Immature natural killer cell (primary cell): ENCODE data around the gene COL3A1. TPM values are rescaled to one million over a fixed set of nuclear protein-coding genes. Genes with fewer than 3 reads are reported as not detected.

Experiments
- DNase-seq, 3 donors: peaks; one replicate each; pipeline ENCODE4 v3.0.0; 2022; ENCODE audit warnings: mixed read lengths in 1 of 3
- H3K27ac Mint-ChIP-seq, 6 donors: one replicate each; pipeline ENCODE4 v1.8.0; 2020; ENCODE audit warnings: mixed read lengths in 6 of 6, mild to moderate bottlenecking in 5 of 6, inconsistent platforms in 4 of 6, moderate library complexity in 3 of 6
- H3K27me3 Mint-ChIP-seq, 3 donors: one replicate each; pipeline ENCODE4 v1.8.0; 2020 to 2021; ENCODE audit warnings: low read depth in 3 of 3, mild to moderate bottlenecking in 3 of 3, mixed read lengths in 3 of 3, moderate library complexity in 3 of 3, inconsistent platforms in 1 of 3
- H3K36me3 Mint-ChIP-seq, 3 donors: one replicate each; pipeline ENCODE4 v1.8.0; 2020; ENCODE audit warnings: mixed read lengths in 3 of 3, inconsistent platforms in 2 of 3, mild to moderate bottlenecking in 2 of 3
- H3K4me1 Mint-ChIP-seq, 2 donors: one replicate each; pipeline ENCODE4 v1.8.0; 2020; ENCODE audit warnings: inconsistent platforms in 2 of 2, mild to moderate bottlenecking in 2 of 2, mixed read lengths in 2 of 2, moderate library complexity in 1 of 2
- H3K4me3 Mint-ChIP-seq, 5 donors: one replicate each; pipeline ENCODE4 v1.8.0; 2020; ENCODE audit warnings: mild to moderate bottlenecking in 5 of 5, mixed read lengths in 5 of 5, inconsistent platforms in 3 of 5, moderate library complexity in 3 of 5
- H3K9me3 Mint-ChIP-seq, 6 donors: one replicate each; pipeline ENCODE4 v1.8.0; 2020; ENCODE audit warnings: mild to moderate bottlenecking in 6 of 6, mixed read lengths in 6 of 6, inconsistent platforms in 4 of 6, moderate library complexity in 3 of 6
- polyA plus RNA-seq, 3 donors: library from polyadenylated mRNA; unstranded; fragments of 300-500 nt; fragmentation: Illumina TruSeq; gene quantifications; one replicate each; pipeline ENCODE4 v1.2.3, GENCODE V29; 2021

Gene COL3A1
- not detected for polyA plus RNA-seq

- Mint-ChIP-seq H3K36me3 (no peaks in the 10 kb centered on the region), H3K27me3 (peaks cover 0 to 3% (median 0%) of the 10 kb centered on the region in 3 donors), H3K4me3 (no peak within 1 kb of the TSS), H3K4me1 (no peaks in the 10 kb centered on the region), H3K9me3 (peaks cover 0 to 10% (median 3%) of the 10 kb centered on the region in 6 donors), H3K27ac (no peak within 1 kb of the TSS)
- no peak for DNase-seq
Measured at GRCh38 chr2:188974164-188974563, at the start of gene COL3A1. TSS of gene COL3A1 (plus strand) at chr2:188974373. CDS start at chr2:188974490, 117 bp downstream.

- Mint-ChIP-seq H3K27me3 (peaks cover 0 to 5% (median 3%) of the 10 kb centered on the region in 3 donors), H3K4me1 (no peaks in the 10 kb centered on the region), H3K4me3 (no peak overlapping the region), H3K9me3 (peaks cover 21 to 59% (median 40%) of the 10 kb centered on the region in 6 donors), H3K36me3 (no peaks in the 10 kb centered on the region), H3K27ac (no peak overlapping the region)
- no peak for DNase-seq
Measured at GRCh38 chr2:188928643-188929042, 45.5 kb upstream of the COL3A1 start.

GRCh38 chr2:188931361-188931760 is 42.8 kb upstream of the COL3A1 start:
- Mint-ChIP-seq H3K27ac (no peak overlapping the region), H3K4me1 (no peaks in the 10 kb centered on the region), H3K27me3 (peaks cover 0 to 5% (median 3%) of the 10 kb centered on the region in 3 donors), H3K36me3 (no peaks in the 10 kb centered on the region), H3K9me3 (peaks cover 12 to 47% (median 35%) of the 10 kb centered on the region in 6 donors), H3K4me3 (no peak overlapping the region)
- DNase-seq = no peak

- H3K9me3 Mint-ChIP-seq = peaks cover 5 to 18% (median 12%) of the 10 kb centered on the region in 6 donors
- H3K27me3 Mint-ChIP-seq = no peaks in the 10 kb centered on the region
- no peak overlapping the region for H3K4me3 Mint-ChIP-seq
Measured at GRCh38 chr2:188937228-188938220, 36.6 kb upstream of the COL3A1 start.

GRCh38 chr2:188940171-188940570 is 34.0 kb upstream of the COL3A1 start:
- H3K27ac Mint-ChIP-seq = no peak overlapping the region
- no peaks in the 10 kb centered on the region for H3K36me3 Mint-ChIP-seq
- H3K27me3 Mint-ChIP-seq = no peaks in the 10 kb centered on the region
- no peaks in the 10 kb centered on the region for H3K4me1 Mint-ChIP-seq
- H3K4me3 Mint-ChIP-seq = no peak overlapping the region
- no peak for DNase-seq
- peaks cover 4 to 20% (median 9%) of the 10 kb centered on the region in 6 donors for H3K9me3 Mint-ChIP-seq

More at GRCh38 chr2:188937228-188938220, 36.6 kb upstream of the COL3A1 start:
- DNase-seq = no peak
- no peaks in the 10 kb centered on the region for H3K36me3 Mint-ChIP-seq
- H3K27ac Mint-ChIP-seq = no peak overlapping the region
- no peaks in the 10 kb centered on the region for H3K4me1 Mint-ChIP-seq

- H3K27me3 Mint-ChIP-seq = no peaks in the 10 kb centered on the region
- peaks cover 3 to 20% (median 11%) of the 10 kb centered on the region in 6 donors for H3K9me3 Mint-ChIP-seq
- H3K4me1 Mint-ChIP-seq = no peaks in the 10 kb centered on the region
- no peak overlapping the region for H3K27ac Mint-ChIP-seq
- peaks cover 0 to 3% (median 0%) of the 10 kb centered on the region in 3 donors for H3K36me3 Mint-ChIP-seq
- H3K4me3 Mint-ChIP-seq = no peak overlapping the region
- no peak for DNase-seq
Measured at GRCh38 chr2:188944442-188944841, 29.7 kb upstream of the COL3A1 start.

GRCh38 chr2:188949046-188949818 is 24.9 kb upstream of the COL3A1 start:
- H3K27me3 Mint-ChIP-seq = no peaks in the 10 kb centered on the region
- no peak overlapping the region for H3K27ac Mint-ChIP-seq
- DNase-seq = no peak
- H3K9me3 Mint-ChIP-seq = peaks cover 3 to 20% (median 13%) of the 10 kb centered on the region in 6 donors
- no peak overlapping the region for H3K4me3 Mint-ChIP-seq
- H3K36me3 Mint-ChIP-seq = peaks cover 0 to 3% (median 0%) of the 10 kb centered on the region in 3 donors
- H3K4me1 Mint-ChIP-seq = no peaks in the 10 kb centered on the region

- no peaks in the 10 kb centered on the region for H3K36me3 Mint-ChIP-seq
- no peak overlapping the region for H3K27ac Mint-ChIP-seq
- H3K9me3 Mint-ChIP-seq = peaks cover 6 to 25% (median 11%) of the 10 kb centered on the region in 6 donors
- no peak for DNase-seq
- no peak overlapping the region for H3K4me3 Mint-ChIP-seq
- no peaks in the 10 kb centered on the region for H3K27me3 Mint-ChIP-seq
- H3K4me1 Mint-ChIP-seq = no peaks in the 10 kb centered on the region
Measured at GRCh38 chr2:188952901-188953300, 21.3 kb upstream of the COL3A1 start.

GRCh38 chr2:188956290-188956689 is 17.9 kb upstream of the COL3A1 start:
- no peaks in the 10 kb centered on the region for H3K27me3 Mint-ChIP-seq
- H3K36me3 Mint-ChIP-seq = no peaks in the 10 kb centered on the region
- H3K4me1 Mint-ChIP-seq = no peaks in the 10 kb centered on the region
- no peak overlapping the region for H3K27ac Mint-ChIP-seq
- H3K4me3 Mint-ChIP-seq = no peak overlapping the region
- no peak for DNase-seq
- peaks cover 3 to 41% (median 13%) of the 10 kb centered on the region in 6 donors for H3K9me3 Mint-ChIP-seq

GRCh38 chr2:188956961-188957360 is 17.2 kb upstream of the COL3A1 start:
- H3K4me3 Mint-ChIP-seq = no peak overlapping the region
- no peak overlapping the region for H3K27ac Mint-ChIP-seq
- no peaks in the 10 kb centered on the region for H3K4me1 Mint-ChIP-seq
- no peak for DNase-seq
- H3K9me3 Mint-ChIP-seq = peaks cover 6 to 47% (median 15%) of the 10 kb centered on the region in 6 donors
- H3K36me3 Mint-ChIP-seq = no peaks in the 10 kb centered on the region
- H3K27me3 Mint-ChIP-seq = no peaks in the 10 kb centered on the region

GRCh38 chr2:188957646-188958045 is 16.5 kb upstream of the COL3A1 start:
- H3K9me3 Mint-ChIP-seq = peaks cover 6 to 47% (median 15%) of the 10 kb centered on the region in 6 donors
- no peak overlapping the region for H3K27ac Mint-ChIP-seq
- H3K4me1 Mint-ChIP-seq = no peaks in the 10 kb centered on the region
- no peaks in the 10 kb centered on the region for H3K27me3 Mint-ChIP-seq
- DNase-seq = no peak
- no peak overlapping the region for H3K4me3 Mint-ChIP-seq
- no peaks in the 10 kb centered on the region for H3K36me3 Mint-ChIP-seq

GRCh38 chr2:188963741-188964140 is 10.4 kb upstream of the COL3A1 start:
- Mint-ChIP-seq H3K4me3 (no peak overlapping the region), H3K36me3 (no peaks in the 10 kb centered on the region), H3K27ac (no peak overlapping the region), H3K27me3 (no peaks in the 10 kb centered on the region), H3K9me3 (peaks cover 6 to 29% (median 15%) of the 10 kb centered on the region in 6 donors), H3K4me1 (no peaks in the 10 kb centered on the region)
- DNase-seq = no peak

- Mint-ChIP-seq H3K9me3 (peaks cover 3 to 22% (median 12%) of the 10 kb centered on the region in 6 donors), H3K36me3 (no peaks in the 10 kb centered on the region), H3K27ac (no peak overlapping the region), H3K27me3 (no peaks in the 10 kb centered on the region), H3K4me3 (no peak overlapping the region), H3K4me1 (no peaks in the 10 kb centered on the region)
- no peak for DNase-seq
Measured at GRCh38 chr2:188964976-188965546, 9.1 kb upstream of the COL3A1 start.
